HepG2 (cell line): Measurements from ENCODE around the gene ZBTB8OS. TPM values are rescaled to one million over a fixed set of nuclear protein-coding genes. Genes with fewer than 3 reads are reported as not detected.

Source experiments
- AGO2 ChIP-seq: fragments of 200-400 bp; formaldehyde crosslinking; optimal IDR thresholded peaks from 2 replicates; pipeline ENCODE3; 2017; ENCODE audit warnings: mild to moderate bottlenecking, low read depth, low read length, moderate library complexity
- BRCA1 ChIP-seq: sonication (generic); formaldehyde crosslinking; IDR thresholded peaks from 2 replicates; pipeline ENCODE4 v1.4.0; 2020; ENCODE audit warnings: missing genetic modification reagents
- HIC2 ChIP-seq: sonication (generic); formaldehyde crosslinking; IDR thresholded peaks from 2 replicates; pipeline ENCODE4 v1.9.0; 2022; ENCODE audit warnings: low read depth, missing genetic modification reagents
- NR2F2 ChIP-seq: IDR thresholded peaks from 2 replicates; pipeline ENCODE4 v1.6.1; 2012; ENCODE audit warnings: low read depth, inconsistent platforms, borderline replicate concordance
- PHF20 ChIP-seq: sonication (generic); formaldehyde crosslinking; IDR thresholded peaks from 2 replicates; pipeline ENCODE4 v1.5.0; 2020; ENCODE audit warnings: mild to moderate bottlenecking, missing genetic modification reagents
- REL ChIP-seq: sonication (generic); formaldehyde crosslinking; conservative IDR thresholded peaks from 2 replicates; pipeline ENCODE4 v1.8.0; 2022; ENCODE audit warnings: mild to moderate bottlenecking, missing genetic modification reagents, moderate library complexity
- SAP130 ChIP-seq: IDR thresholded peaks from 2 replicates; pipeline ENCODE4 v1.6.1; 2016; ENCODE audit warnings: low read depth
- SNAPC2 ChIP-seq: sonication (generic); formaldehyde crosslinking; IDR thresholded peaks from 2 replicates; pipeline ENCODE4 v1.8.1; 2022; ENCODE audit warnings: mild to moderate bottlenecking, missing genetic modification reagents
- SNRNP70 ChIP-seq: fragments of 200-400 bp; formaldehyde crosslinking; IDR thresholded peaks from 2 replicates; pipeline ENCODE4 v1.6.1; 2017; ENCODE audit warnings: mild to moderate bottlenecking, low read depth, low read length, moderate library complexity
- SRSF1 ChIP-seq: fragments of 200-400 bp; formaldehyde crosslinking; optimal IDR thresholded peaks from 2 replicates; pipeline ENCODE3; 2017; ENCODE audit warnings: mild to moderate bottlenecking, low read depth, low read length, moderate library complexity
- ZMYM2 ChIP-seq: sonication (generic); formaldehyde crosslinking; IDR thresholded peaks from 2 replicates; pipeline ENCODE4 v1.8.0; 2022; ENCODE audit warnings: mild to moderate bottlenecking, missing genetic modification reagents
- ZNF230 ChIP-seq: sonication (generic); formaldehyde crosslinking; IDR thresholded peaks from 2 replicates; pipeline ENCODE4 v1.4.0; 2020; ENCODE audit warnings: mild to moderate bottlenecking, missing genetic modification reagents
- ZNF274 ChIP-seq: sonication (generic); formaldehyde crosslinking; IDR thresholded peaks from 2 replicates; pipeline ENCODE4 v1.5.1; 2020; ENCODE audit warnings: mild to moderate bottlenecking, missing genetic modification reagents
- ZNF546 ChIP-seq: sonication (generic); formaldehyde crosslinking; conservative IDR thresholded peaks from 2 replicates; pipeline ENCODE4 v1.8.1; 2023; ENCODE audit warnings: mild to moderate bottlenecking, missing genetic modification reagents
- ZSCAN20 ChIP-seq: sonication (generic); formaldehyde crosslinking; IDR thresholded peaks from 2 replicates; pipeline ENCODE4 v1.4.0; 2020; ENCODE audit warnings: missing genetic modification reagents, mild to moderate bottlenecking, borderline replicate concordance
- polyA plus RNA-seq, 8 experiments: library from polyadenylated mRNA; depleted of rRNA in 3 of 8; stranded (reverse) in 7 of 8; unstranded in 1 of 8; fragments of >200 nt; fragmentation: Illumina TruSeq in 4 of 8; extraction: Trizol in 4 of 8; gene quantifications; 2 replicates each; pipeline versions ENCODE4 v1.2.1 to v1.2.3, GENCODE V29; 2011 to 2016; ENCODE audit warnings: low read depth in 4 of 8, missing spikeins in 1 of 8, mixed read lengths in 1 of 8; ENCODE audit not compliant: insufficient read depth in 1 of 8
- total RNA-seq, 5 experiments: library from RNA; depleted of rRNA; stranded (reverse); fragments of >200 nt; fragmentation: Illumina TruSeq; extraction: Trizol; gene quantifications; 2 replicates each; pipeline ENCODE4 v1.2.3, GENCODE V29; 2016; ENCODE audit warnings: low read depth in 1 of 5
- TF ChIP-seq, protein P1 (sequence below): sonication (generic); formaldehyde crosslinking; IDR thresholded peaks from 2 replicates; pipeline ENCODE4 v1.4.0; 2020; ENCODE audit warnings: missing genetic modification reagents, mild to moderate bottlenecking, borderline replicate concordance
- TF ChIP-seq, protein P2 (sequence below): sonication (generic); formaldehyde crosslinking; IDR thresholded peaks from 2 replicates; pipeline ENCODE4 v1.5.0; 2020; ENCODE audit warnings: missing genetic modification reagents, mild to moderate bottlenecking, borderline replicate concordance
- TF ChIP-seq, protein P3 (sequence below): sonication (generic); formaldehyde crosslinking; IDR thresholded peaks from 2 replicates; pipeline ENCODE4 v1.5.0; 2020; ENCODE audit warnings: missing genetic modification reagents, mild to moderate bottlenecking, borderline replicate concordance
- TF ChIP-seq, protein P4 (sequence below): sonication (generic); formaldehyde crosslinking; IDR thresholded peaks from 2 replicates; pipeline ENCODE4 v1.5.1; 2020; ENCODE audit warnings: mild to moderate bottlenecking, missing genetic modification reagents

ZBTB8OS gene
- total and polyA plus RNA-seq, 2 of the 13 experiments (the other 11 are each of a cell fraction or from before 2014, with no cell fraction given): 57.7 to 84.8 TPM

DNA sequence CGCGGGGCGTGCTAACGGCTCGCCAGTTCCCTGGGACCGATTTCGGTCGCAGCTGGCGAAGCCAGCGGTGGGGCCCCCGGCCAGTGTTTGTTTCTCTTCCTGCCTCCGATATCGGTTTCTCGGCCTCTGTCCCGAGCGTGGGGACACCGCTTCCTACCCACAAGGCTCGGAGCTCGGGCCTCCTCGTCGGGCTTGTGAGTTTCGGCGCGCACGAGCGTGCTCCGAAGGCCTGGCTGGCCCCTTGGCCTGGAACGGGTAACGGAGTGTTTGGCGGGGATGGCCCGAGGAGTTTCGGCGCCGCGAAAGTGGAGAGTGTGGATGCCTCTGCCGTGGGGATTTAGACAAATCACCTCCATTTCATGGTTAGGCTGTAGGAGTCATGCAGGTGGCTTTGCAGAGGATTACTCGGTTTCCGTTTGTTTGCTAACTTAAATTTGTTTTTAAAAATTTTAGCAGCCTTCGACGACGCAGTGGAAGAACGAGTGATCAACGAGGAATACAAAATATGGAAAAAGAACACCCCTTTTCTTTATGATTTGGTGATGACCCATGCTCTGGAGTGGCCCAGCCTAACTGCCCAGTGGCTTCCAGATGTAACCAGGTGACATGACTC, 1.2 kb upstream of the ZBTB8OS start (continued):
- TF ChIP-seq ZNF274 (CRISPR knock-in tag) (no peak), NR2F2 (no peak), SRSF1 (no peak), BRCA1 (CRISPR knock-in tag) (0 out of 2 replicates have a peak, but pooled peaks have one; percentile 4), PHF20 (0 out of 2 replicates have a peak, but pooled peaks have one; percentile 12), SNAPC2 (CRISPR knock-in tag) (no peak; the same call in 1 of the 2 replicates), AGO2 (peak; percentile 81), HIC2 (CRISPR knock-in tag) (no peak), ZNF546 (CRISPR knock-in tag) (peak; percentile 72; the same call in 1 of the 2 replicates), ZMYM2 (0 out of 2 replicates have a peak, but pooled peaks have one; percentile 42), ZSCAN20 (CRISPR knock-in tag) (0 out of 2 replicates have a peak, but pooled peaks have one; percentile 12), ZNF230 (CRISPR knock-in tag) (0 out of 2 replicates have a peak, but pooled peaks have one; percentile 2), REL (CRISPR knock-in tag) (peak; percentile 34; the same call in 1 of the 2 replicates), SNRNP70 (no peak), SAP130 (CRISPR knock-in tag) (no peak)
- TF ChIP-seq, protein P1, sequence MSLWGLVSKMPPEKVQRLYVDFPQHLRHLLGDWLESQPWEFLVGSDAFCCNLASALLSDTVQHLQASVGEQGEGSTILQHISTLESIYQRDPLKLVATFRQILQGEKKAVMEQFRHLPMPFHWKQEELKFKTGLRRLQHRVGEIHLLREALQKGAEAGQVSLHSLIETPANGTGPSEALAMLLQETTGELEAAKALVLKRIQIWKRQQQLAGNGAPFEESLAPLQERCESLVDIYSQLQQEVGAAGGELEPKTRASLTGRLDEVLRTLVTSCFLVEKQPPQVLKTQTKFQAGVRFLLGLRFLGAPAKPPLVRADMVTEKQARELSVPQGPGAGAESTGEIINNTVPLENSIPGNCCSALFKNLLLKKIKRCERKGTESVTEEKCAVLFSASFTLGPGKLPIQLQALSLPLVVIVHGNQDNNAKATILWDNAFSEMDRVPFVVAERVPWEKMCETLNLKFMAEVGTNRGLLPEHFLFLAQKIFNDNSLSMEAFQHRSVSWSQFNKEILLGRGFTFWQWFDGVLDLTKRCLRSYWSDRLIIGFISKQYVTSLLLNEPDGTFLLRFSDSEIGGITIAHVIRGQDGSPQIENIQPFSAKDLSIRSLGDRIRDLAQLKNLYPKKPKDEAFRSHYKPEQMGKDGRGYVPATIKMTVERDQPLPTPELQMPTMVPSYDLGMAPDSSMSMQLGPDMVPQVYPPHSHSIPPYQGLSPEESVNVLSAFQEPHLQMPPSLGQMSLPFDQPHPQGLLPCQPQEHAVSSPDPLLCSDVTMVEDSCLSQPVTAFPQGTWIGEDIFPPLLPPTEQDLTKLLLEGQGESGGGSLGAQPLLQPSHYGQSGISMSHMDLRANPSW (CRISPR knock-in tag): no peak; the same call in 1 of the 2 replicates
- TF ChIP-seq, protein P2, sequence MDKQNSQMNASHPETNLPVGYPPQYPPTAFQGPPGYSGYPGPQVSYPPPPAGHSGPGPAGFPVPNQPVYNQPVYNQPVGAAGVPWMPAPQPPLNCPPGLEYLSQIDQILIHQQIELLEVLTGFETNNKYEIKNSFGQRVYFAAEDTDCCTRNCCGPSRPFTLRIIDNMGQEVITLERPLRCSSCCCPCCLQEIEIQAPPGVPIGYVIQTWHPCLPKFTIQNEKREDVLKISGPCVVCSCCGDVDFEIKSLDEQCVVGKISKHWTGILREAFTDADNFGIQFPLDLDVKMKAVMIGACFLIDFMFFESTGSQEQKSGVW (CRISPR knock-in tag): peak; percentile 7; the same call in 1 of the 2 replicates
- TF ChIP-seq, protein P3, sequence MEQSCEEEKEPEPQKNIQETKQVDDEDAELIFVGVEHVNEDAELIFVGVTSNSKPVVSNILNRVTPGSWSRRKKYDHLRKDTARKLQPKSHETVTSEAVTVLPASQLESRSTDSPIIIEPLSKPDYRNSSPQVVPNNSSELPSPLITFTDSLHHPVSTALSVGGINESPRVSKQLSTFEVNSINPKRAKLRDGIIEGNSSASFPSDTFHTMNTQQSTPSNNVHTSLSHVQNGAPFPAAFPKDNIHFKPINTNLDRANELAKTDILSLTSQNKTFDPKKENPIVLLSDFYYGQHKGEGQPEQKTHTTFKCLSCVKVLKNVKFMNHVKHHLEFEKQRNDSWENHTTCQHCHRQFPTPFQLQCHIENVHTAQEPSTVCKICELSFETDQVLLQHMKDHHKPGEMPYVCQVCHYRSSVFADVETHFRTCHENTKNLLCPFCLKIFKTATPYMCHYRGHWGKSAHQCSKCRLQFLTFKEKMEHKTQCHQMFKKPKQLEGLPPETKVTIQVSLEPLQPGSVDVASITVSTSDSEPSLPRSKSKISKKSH (CRISPR knock-in tag): no peak
- TF ChIP-seq, protein P4, sequence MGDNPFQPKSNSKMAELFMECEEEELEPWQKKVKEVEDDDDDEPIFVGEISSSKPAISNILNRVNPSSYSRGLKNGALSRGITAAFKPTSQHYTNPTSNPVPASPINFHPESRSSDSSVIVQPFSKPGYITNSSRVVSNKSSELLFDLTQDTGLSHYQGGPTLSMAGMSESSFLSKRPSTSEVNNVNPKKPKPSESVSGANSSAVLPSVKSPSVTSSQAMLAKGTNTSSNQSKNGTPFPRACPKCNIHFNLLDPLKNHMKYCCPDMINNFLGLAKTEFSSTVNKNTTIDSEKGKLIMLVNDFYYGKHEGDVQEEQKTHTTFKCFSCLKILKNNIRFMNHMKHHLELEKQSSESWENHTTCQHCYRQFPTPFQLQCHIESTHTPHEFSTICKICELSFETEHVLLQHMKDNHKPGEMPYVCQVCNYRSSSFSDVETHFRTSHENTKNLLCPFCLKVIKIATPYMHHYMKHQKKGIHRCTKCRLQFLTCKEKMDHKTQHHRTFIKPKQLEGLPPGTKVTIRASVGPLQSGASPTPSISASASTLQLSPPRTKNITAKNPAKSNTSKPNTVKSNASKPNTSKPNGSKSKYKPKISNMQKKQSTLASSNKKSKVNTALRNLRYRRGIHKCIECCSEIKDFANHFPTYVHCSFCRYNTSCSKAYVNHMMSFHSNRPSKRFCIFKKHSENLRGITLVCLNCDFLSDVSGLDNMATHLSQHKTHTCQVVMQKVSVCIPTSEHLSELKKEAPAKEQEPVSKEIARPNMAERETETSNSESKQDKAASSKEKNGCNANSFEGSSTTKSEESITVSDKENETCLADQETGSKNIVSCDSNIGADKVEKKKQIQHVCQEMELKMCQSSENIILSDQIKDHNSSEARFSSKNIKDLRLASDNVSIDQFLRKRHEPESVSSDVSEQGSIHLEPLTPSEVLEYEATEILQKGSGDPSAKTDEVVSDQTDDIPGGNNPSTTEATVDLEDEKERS: no peak
